Astrocyte (in vitro differentiated cells and primary cell): ENCODE measurements around the gene MN1. TPM values are rescaled to one million over a fixed set of nuclear protein-coding genes. Genes with fewer than 3 reads are reported as not detected.

ENCODE experiments used
- DNase-seq: peaks from one replicate; pipeline ENCODE4 v3.0.0-alpha.2; 2010; ENCODE audit warnings: low read depth
- FAIRE-seq: peaks from 2 replicates; lab custom pipeline; 2011; peaks lifted over from hg19 to GRCh38; lab: Jason Lieb, UNC
- H2AFZ ChIP-seq: 2 replicates; pipeline ENCODE4 v1.6.0; 2012; ENCODE audit warnings: low read depth, low read length, inconsistent platforms
- H3K27ac ChIP-seq: 2 replicates; pipeline ENCODE4 v1.5.1; 2011; ENCODE audit warnings: low read depth, low read length, inconsistent platforms
- H3K27me3 ChIP-seq: 2 replicates; pipeline ENCODE4 v1.6.0; 2011; ENCODE audit warnings: low read length, inconsistent platforms; ENCODE audit not compliant: insufficient read depth
- H3K36me3 ChIP-seq: 2 replicates; pipeline ENCODE4 v1.5.1; 2011; ENCODE audit warnings: low read length, inconsistent platforms; ENCODE audit not compliant: insufficient read depth
- H3K4me1 ChIP-seq: 2 replicates; pipeline ENCODE4 v1.5.1; 2011; ENCODE audit warnings: low read length, inconsistent platforms; ENCODE audit not compliant: insufficient read depth
- H3K4me2 ChIP-seq: 2 replicates; pipeline ENCODE4 v1.6.0; 2012; ENCODE audit warnings: low read length, inconsistent platforms
- H3K4me3 ChIP-seq: 2 replicates; pipeline ENCODE4 v1.5.1; 2011; ENCODE audit warnings: low read depth, mild to moderate bottlenecking, low read length, inconsistent platforms; ENCODE audit not compliant: insufficient read depth
- H3K79me2 ChIP-seq: 2 replicates; pipeline ENCODE4 v1.6.0; 2012; ENCODE audit warnings: mild to moderate bottlenecking, low read length, inconsistent platforms; ENCODE audit not compliant: insufficient read depth
- H3K9ac ChIP-seq: 2 replicates; pipeline ENCODE4 v1.6.0; 2012; ENCODE audit warnings: mild to moderate bottlenecking, low read length, inconsistent platforms
- H3K9me3 ChIP-seq: 2 replicates; pipeline ENCODE4 v1.5.1; 2012; ENCODE audit warnings: low read depth, mild to moderate bottlenecking, low read length, inconsistent platforms; ENCODE audit not compliant: insufficient read depth
- H4K20me1 ChIP-seq: 2 replicates; pipeline ENCODE4 v1.6.0; 2012; ENCODE audit warnings: low read length, inconsistent platforms; ENCODE audit not compliant: insufficient read depth
- H3K27ac Mint-ChIP-seq: one replicate; pipeline ENCODE4 v1.8.0; 2021; ENCODE audit warnings: mild to moderate bottlenecking, mixed read lengths; ENCODE audit not compliant: unreplicated experiment
- H3K27me3 Mint-ChIP-seq: one replicate; pipeline ENCODE4 v1.8.0; 2021; ENCODE audit warnings: low read depth, mixed read lengths; ENCODE audit not compliant: unreplicated experiment
- H3K36me3 Mint-ChIP-seq: one replicate; pipeline ENCODE4 v1.8.0; 2021; ENCODE audit warnings: low read depth, mixed read lengths; ENCODE audit not compliant: unreplicated experiment
- H3K4me1 Mint-ChIP-seq: one replicate; pipeline ENCODE4 v1.8.0; 2021; ENCODE audit warnings: low read depth, mixed read lengths; ENCODE audit not compliant: unreplicated experiment
- H3K4me3 Mint-ChIP-seq: one replicate; pipeline ENCODE4 v1.8.0; 2021; ENCODE audit warnings: mild to moderate bottlenecking, moderate library complexity, mixed read lengths; ENCODE audit not compliant: unreplicated experiment
- H3K9me3 Mint-ChIP-seq: one replicate; pipeline ENCODE4 v1.8.0; 2021; ENCODE audit warnings: mild to moderate bottlenecking, mixed read lengths; ENCODE audit not compliant: unreplicated experiment
- CTCF ChIP-seq: IDR thresholded peaks from 2 replicates; pipeline ENCODE4 v1.5.1; 2011; ENCODE audit warnings: low read depth, mild to moderate bottlenecking, inconsistent platforms, low read length, moderate library complexity; ENCODE audit not compliant: insufficient read depth
- EZH2 ChIP-seq: IDR thresholded peaks from 2 replicates; pipeline ENCODE4 v1.6.1; 2012; ENCODE audit warnings: mild to moderate bottlenecking, low read length, inconsistent platforms; ENCODE audit not compliant: insufficient read depth
- total RNA-seq: library from RNA; stranded (reverse); gene quantifications from 2 replicates; pipeline ENCODE4 v1.2.1, GENCODE V29; 2021

The MN1 gene
- total RNA-seq, 1 donor from 2014 or later: 98.6 TPM

- DNase-seq (no peak), FAIRE-seq (no peak)
- peaks cover 5% of the 10 kb centered on the region for H3K4me1 Mint-ChIP-seq
- Histone ChIP-seq H3K4me3 (no peak overlapping the region), H3K79me2 (no peaks in the 10 kb centered on the region), H3K27me3 (no peaks in the 10 kb centered on the region), H3K27ac (no peak overlapping the region), H3K9me3 (no peaks in the 10 kb centered on the region), H2AFZ (no peak overlapping the region), H4K20me1 (peaks cover 5% of the 10 kb centered on the region), H3K4me1 (no peaks in the 10 kb centered on the region), H3K4me2 (no peak overlapping the region), H3K9ac (no peak overlapping the region), H3K36me3 (peaks cover 7% of the 10 kb centered on the region)
- peaks cover 31% of the 10 kb centered on the region for H3K36me3 Mint-ChIP-seq
- no peak overlapping the region for H3K4me3 Mint-ChIP-seq
- TF ChIP-seq EZH2 (no peak), CTCF (no peak)
- H3K27ac Mint-ChIP-seq: peak overlapping the region; percentile 47
- no peaks in the 10 kb centered on the region for H3K27me3 Mint-ChIP-seq
- H3K9me3 Mint-ChIP-seq: peaks cover 4% of the 10 kb centered on the region
These were observed 41.3 kb upstream of the MN1 start for GRCh38 chr22:27842669-27843431.

- Histone ChIP-seq H4K20me1 (peaks cover 4% of the 10 kb centered on the region), H3K27ac (no peak overlapping the region), H3K4me1 (no peaks in the 10 kb centered on the region), H3K27me3 (no peaks in the 10 kb centered on the region), H3K79me2 (no peaks in the 10 kb centered on the region), H3K4me3 (no peak overlapping the region), H3K9me3 (no peaks in the 10 kb centered on the region), H3K9ac (no peak overlapping the region), H3K36me3 (peaks cover 5% of the 10 kb centered on the region), H2AFZ (no peak overlapping the region), H3K4me2 (no peak overlapping the region)
- TF ChIP-seq EZH2 (no peak), CTCF (no peak)
- FAIRE-seq (no peak), DNase-seq (no peak)
- Mint-ChIP-seq H3K9me3 (peaks cover 9% of the 10 kb centered on the region), H3K36me3 (peaks cover 27% of the 10 kb centered on the region), H3K4me3 (no peak overlapping the region), H3K27me3 (no peaks in the 10 kb centered on the region), H3K27ac (peak overlapping the region; percentile 47), H3K4me1 (peaks cover 5% of the 10 kb centered on the region)
These were observed 40.6 kb upstream of the MN1 start for GRCh38 chr22:27842201-27842600.

- H3K9me3 ChIP-seq: no peaks in the 10 kb centered on the region
- H3K4me1 ChIP-seq: no peaks in the 10 kb centered on the region
- H3K9me3 Mint-ChIP-seq: peaks cover 9% of the 10 kb centered on the region
- peaks cover 22% of the 10 kb centered on the region for H3K36me3 Mint-ChIP-seq
- H4K20me1 ChIP-seq: no peaks in the 10 kb centered on the region
- TF ChIP-seq EZH2 (no peak), CTCF (no peak)
- no peak overlapping the region for H3K4me3 ChIP-seq
- H3K27me3 Mint-ChIP-seq: no peaks in the 10 kb centered on the region
- no peaks in the 10 kb centered on the region for H3K79me2 ChIP-seq
- no peak overlapping the region for H3K4me3 Mint-ChIP-seq
- no peak for DNase-seq
- no peak overlapping the region for H3K9ac ChIP-seq
- peaks cover 13% of the 10 kb centered on the region for H3K4me1 Mint-ChIP-seq
- H3K27ac ChIP-seq: no peak overlapping the region
- no peaks in the 10 kb centered on the region for H3K27me3 ChIP-seq
- H3K27ac Mint-ChIP-seq: no peak overlapping the region
- FAIRE-seq: no peak
- H3K36me3 ChIP-seq: no peaks in the 10 kb centered on the region
- H3K4me2 ChIP-seq: no peak overlapping the region
- H2AFZ ChIP-seq: no peak overlapping the region
These were observed 38.9 kb upstream of the MN1 start for GRCh38 chr22:27840436-27840835.
